H9 (cell line): Measurements from ENCODE around the gene CEP152. TPM values are rescaled to one million over a fixed set of nuclear protein-coding genes. Genes with fewer than 3 reads are reported as not detected.

ENCODE experiments used
- DNase-seq: peaks from one replicate; pipeline ENCODE4 v3.0.0-alpha.2; 2017
- H2AFZ ChIP-seq: one replicate; pipeline ENCODE4 v1.6.1; 2013; ENCODE audit warnings: mild to moderate bottlenecking, low read length, control low read depth, moderate library complexity
- H2AK5ac ChIP-seq: 2 replicates; pipeline ENCODE4 v1.6.1; 2013; ENCODE audit warnings: low read length, control low read depth, mixed read lengths; ENCODE audit not compliant: insufficient read length
- H2BK120ac ChIP-seq: one replicate; pipeline ENCODE4 v1.6.1; 2013; ENCODE audit warnings: low read depth, mild to moderate bottlenecking, low read length, control low read depth, inconsistent platforms; ENCODE audit not compliant: poor library complexity, severe bottlenecking
- H2BK12ac ChIP-seq: 2 replicates; pipeline ENCODE4 v1.6.1; 2013; ENCODE audit warnings: low read length, control low read depth, mixed read lengths, low read depth; ENCODE audit not compliant: insufficient read length
- H2BK15ac ChIP-seq: 2 replicates; pipeline ENCODE4 v1.6.1; 2013; ENCODE audit warnings: low read depth, low read length, control low read depth
- H2BK20ac ChIP-seq: one replicate; pipeline ENCODE4 v1.6.1; 2013; ENCODE audit warnings: low read depth, mild to moderate bottlenecking, low read length, control low read depth, inconsistent platforms; ENCODE audit not compliant: poor library complexity, severe bottlenecking
- H2BK5ac ChIP-seq: 2 replicates; pipeline ENCODE4 v1.6.1; 2013; ENCODE audit warnings: low read length, control low read depth, mixed read lengths; ENCODE audit not compliant: insufficient read length
- H3K14ac ChIP-seq: 2 replicates; pipeline ENCODE4 v1.6.1; 2013; ENCODE audit warnings: low read length, control low read depth; ENCODE audit not compliant: insufficient read depth
- H3K18ac ChIP-seq: 2 replicates; pipeline ENCODE4 v1.6.1; 2013; ENCODE audit warnings: low read depth, mild to moderate bottlenecking, mixed read lengths, low read length, control low read depth; ENCODE audit not compliant: insufficient read length
- H3K23ac ChIP-seq: 2 replicates; pipeline ENCODE4 v1.6.1; 2013; ENCODE audit warnings: low read length, control low read depth, mixed read lengths, low read depth; ENCODE audit not compliant: insufficient read length
- H3K23me2 ChIP-seq: 2 replicates; pipeline ENCODE4 v1.6.1; 2013; ENCODE audit warnings: low read depth, mild to moderate bottlenecking, mixed read lengths, low read length, control low read depth; ENCODE audit not compliant: insufficient read length, poor library complexity, severe bottlenecking
- H3K27ac ChIP-seq: 2 replicates; pipeline ENCODE4 v1.5.1; 2013; ENCODE audit warnings: low read length, control low read depth, mixed read lengths, low read depth; ENCODE audit not compliant: insufficient read length
- H3K27me3 ChIP-seq: 2 replicates; pipeline ENCODE4 v1.6.1; 2013; ENCODE audit warnings: low read length, control low read depth, inconsistent platforms; ENCODE audit not compliant: insufficient read depth
- H3K4ac ChIP-seq: 2 replicates; pipeline ENCODE4 v1.6.1; 2013; ENCODE audit warnings: low read depth, mild to moderate bottlenecking, control low read depth, inconsistent platforms, low read length, moderate library complexity
- H3K4me1 ChIP-seq: 2 replicates; pipeline ENCODE4 v1.6.1; 2013; ENCODE audit warnings: low read length, control low read depth, inconsistent platforms; ENCODE audit not compliant: insufficient read depth
- H3K4me2 ChIP-seq: 2 replicates; pipeline ENCODE4 v1.6.1; 2013; ENCODE audit warnings: low read length, control low read depth, mixed read lengths; ENCODE audit not compliant: insufficient read length, insufficient read depth
- H3K56ac ChIP-seq: 2 replicates; pipeline ENCODE4 v1.6.1; 2013; ENCODE audit warnings: low read depth, mild to moderate bottlenecking, mixed read lengths, low read length, control low read depth; ENCODE audit not compliant: insufficient read length
- H3K79me1 ChIP-seq: 2 replicates; pipeline ENCODE4 v1.6.1; 2013; ENCODE audit warnings: low read depth, mild to moderate bottlenecking, moderate library complexity, low read length, control low read depth, inconsistent platforms; ENCODE audit not compliant: insufficient read depth, poor library complexity, severe bottlenecking
- H3K79me2 ChIP-seq: 2 replicates; pipeline ENCODE4 v1.6.1; 2013; ENCODE audit warnings: low read length, control low read depth, inconsistent platforms; ENCODE audit not compliant: insufficient read depth
- H3K9ac ChIP-seq: 2 replicates; pipeline ENCODE4 v1.6.1; 2013; ENCODE audit warnings: low read length, control low read depth, mixed read lengths; ENCODE audit not compliant: insufficient read length; ENCODE audit errors: extremely low read depth
- H3K9me3 ChIP-seq: one replicate; pipeline ENCODE4 v1.6.1; 2013; ENCODE audit warnings: low read depth, low read length, inconsistent platforms; ENCODE audit not compliant: control insufficient read depth
- H3T11ph ChIP-seq: one replicate; pipeline ENCODE4 v1.6.1; 2013; ENCODE audit warnings: mild to moderate bottlenecking, low read length, control low read depth, inconsistent platforms
- H4K20me1 ChIP-seq: one replicate; pipeline ENCODE4 v1.6.1; 2013; ENCODE audit not compliant: control insufficient read depth, insufficient read length, insufficient read depth
- H4K5ac ChIP-seq: 2 replicates; pipeline ENCODE4 v1.6.1; 2013; ENCODE audit warnings: low read depth, mild to moderate bottlenecking, mixed read lengths, low read length, control low read depth; ENCODE audit not compliant: insufficient read length
- H4K8ac ChIP-seq: replicated peaks from 2 replicates; pipeline ENCODE4 v1.6.1; 2013; ENCODE audit warnings: low read length, control low read depth, mixed read lengths, low read depth; ENCODE audit not compliant: insufficient read length
- H4K91ac ChIP-seq: 2 replicates; pipeline ENCODE4 v1.6.1; 2013; ENCODE audit warnings: low read depth, mild to moderate bottlenecking, moderate library complexity, mixed read lengths, low read length, control low read depth; ENCODE audit not compliant: insufficient read length
- H3K27ac Mint-ChIP-seq, 3 experiments: 2 replicates in 2 of 3; 3 replicates in 1 of 3; pipeline ENCODE4 v1.8.0; 2020 to 2021; ENCODE audit warnings: mixed read lengths in 3 of 3, mild to moderate bottlenecking in 1 of 3, moderate library complexity in 1 of 3
- H3K27me3 Mint-ChIP-seq: 2 replicates; pipeline ENCODE4 v1.8.0; 2021; ENCODE audit warnings: low read depth, mild to moderate bottlenecking, moderate library complexity, mixed read lengths
- H3K36me3 Mint-ChIP-seq, 3 experiments: 2 replicates in 2 of 3; 3 replicates in 1 of 3; pipeline ENCODE4 v1.8.0; 2020 to 2021; ENCODE audit warnings: low read depth in 3 of 3, mixed read lengths in 3 of 3; ENCODE audit not compliant: insufficient read depth in 1 of 3
- H3K4me1 Mint-ChIP-seq, 2 experiments: 2 replicates each; pipeline ENCODE4 v1.8.0; 2020; ENCODE audit warnings: mixed read lengths in 2 of 2
- H3K4me3 Mint-ChIP-seq, 2 experiments: 2 replicates in 1 of 2; 3 replicates in 1 of 2; pipeline ENCODE4 v1.8.0; 2020 to 2021; ENCODE audit warnings: mild to moderate bottlenecking in 2 of 2, mixed read lengths in 2 of 2, moderate library complexity in 1 of 2
- H3K9me3 Mint-ChIP-seq, 2 experiments: 2 replicates in 1 of 2; 3 replicates in 1 of 2; pipeline ENCODE4 v1.8.0; 2020; ENCODE audit warnings: mild to moderate bottlenecking in 2 of 2, mixed read lengths in 2 of 2, moderate library complexity in 1 of 2
- WGBS: extraction: QIAGEN DNeasy Blood & Tissue Kit; methylation state at CpG from one replicate; pipeline ENCODE4 v1.1.7; 2013; ENCODE audit warnings: missing lambda C conversion rate, low lambda C conversion rate, mixed read lengths; ENCODE audit not compliant: insufficient read length; ENCODE audit errors: extremely low coverage; 5-methylcytosine and 5-hydroxymethylcytosine counted together
- total RNA-seq: library from RNA; stranded (reverse); gene quantifications from 2 replicates; pipeline ENCODE4 v1.2.1, GENCODE V29; 2021
- TF ChIP-seq, protein P1 (sequence below): fragments of 200-600 bp; sonication (generic); conservative IDR thresholded peaks from 3 replicates; pipeline ENCODE4 v1.8.0; 2021; ENCODE audit warnings: antibody characterized with exemption, mild to moderate bottlenecking

The CEP152 gene
- total RNA-seq, 1 experiment from 2014 or later, result 10.9 TPM

DNA sequence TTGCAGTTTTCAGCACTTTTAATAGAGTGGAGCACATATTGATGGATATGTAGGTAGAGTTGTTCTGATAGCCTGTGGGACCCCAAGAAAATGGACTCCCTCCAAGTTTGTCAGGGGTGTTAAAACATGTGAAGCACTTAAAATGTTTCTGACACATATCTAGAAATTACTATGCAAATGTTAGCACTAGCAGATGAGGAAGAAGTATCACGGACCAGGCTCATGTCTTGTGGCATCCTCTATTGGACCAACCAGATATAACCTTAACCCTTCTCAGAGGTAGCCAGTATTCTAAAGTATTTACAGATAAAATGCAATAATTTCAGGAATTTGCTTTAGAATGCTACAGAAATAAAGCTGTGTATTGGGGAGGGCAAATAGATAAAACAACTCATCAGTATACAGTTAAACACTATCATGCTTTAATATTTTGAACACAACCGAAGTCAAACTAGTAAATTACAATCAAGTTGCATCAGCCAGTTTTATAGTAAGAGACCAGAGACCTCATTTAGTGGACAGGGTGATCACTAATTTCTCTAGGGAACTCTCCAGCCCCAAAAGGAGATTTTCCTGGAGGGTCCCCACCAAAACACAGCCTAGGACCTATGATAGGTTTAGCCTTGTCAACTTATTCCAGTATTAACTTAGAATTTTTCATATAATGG is 108.2 kb downstream of the CEP152 start:
- Histone ChIP-seq H4K20me1 (no peaks in the 10 kb centered on the region), H2BK12ac (no peak overlapping the region), H4K8ac (no peak overlapping the region), H2BK120ac (no peak overlapping the region), H3K79me1 (no peaks in the 10 kb centered on the region), H3K56ac (no peak overlapping the region), H3K23me2 (no peaks in the 10 kb centered on the region), H3K9ac (no peak overlapping the region), H2AK5ac (no peak overlapping the region), H2BK15ac (no peak overlapping the region), H2AFZ (no peak overlapping the region), H2BK5ac (no peak overlapping the region), H3K4me1 (no peaks in the 10 kb centered on the region), H3K9me3 (no peaks in the 10 kb centered on the region), H3T11ph (no peak overlapping the region), H3K18ac (no peak overlapping the region), H4K5ac (no peak overlapping the region), H3K14ac (no peak overlapping the region), H3K27me3 (no peaks in the 10 kb centered on the region), H2BK20ac (no peak overlapping the region), H3K23ac (no peak overlapping the region), H4K91ac (no peak overlapping the region), H3K79me2 (no peaks in the 10 kb centered on the region), H3K4ac (no peak overlapping the region), H3K4me2 (no peak overlapping the region), H3K27ac (no peak overlapping the region)
- Mint-ChIP-seq H3K4me3 (no peak overlapping the region), H3K4me1 (no peaks in the 10 kb centered on the region), H3K27ac (peak overlapping the region in 1 of 3 experiments; percentile 65; a peak in 1 of 7 replicates), H3K27me3 (no peaks in the 10 kb centered on the region), H3K36me3 (peaks cover 0 to 12% (median 7%) of the 10 kb centered on the region in 3 experiments; a peak in 6 of 7 replicates), H3K9me3 (peaks cover 10 to 12% of the 10 kb centered on the region in 2 experiments)
- no CpG with 5 or more reads among the region's 2 CpGs for WGBS
- TF ChIP-seq, protein P1, sequence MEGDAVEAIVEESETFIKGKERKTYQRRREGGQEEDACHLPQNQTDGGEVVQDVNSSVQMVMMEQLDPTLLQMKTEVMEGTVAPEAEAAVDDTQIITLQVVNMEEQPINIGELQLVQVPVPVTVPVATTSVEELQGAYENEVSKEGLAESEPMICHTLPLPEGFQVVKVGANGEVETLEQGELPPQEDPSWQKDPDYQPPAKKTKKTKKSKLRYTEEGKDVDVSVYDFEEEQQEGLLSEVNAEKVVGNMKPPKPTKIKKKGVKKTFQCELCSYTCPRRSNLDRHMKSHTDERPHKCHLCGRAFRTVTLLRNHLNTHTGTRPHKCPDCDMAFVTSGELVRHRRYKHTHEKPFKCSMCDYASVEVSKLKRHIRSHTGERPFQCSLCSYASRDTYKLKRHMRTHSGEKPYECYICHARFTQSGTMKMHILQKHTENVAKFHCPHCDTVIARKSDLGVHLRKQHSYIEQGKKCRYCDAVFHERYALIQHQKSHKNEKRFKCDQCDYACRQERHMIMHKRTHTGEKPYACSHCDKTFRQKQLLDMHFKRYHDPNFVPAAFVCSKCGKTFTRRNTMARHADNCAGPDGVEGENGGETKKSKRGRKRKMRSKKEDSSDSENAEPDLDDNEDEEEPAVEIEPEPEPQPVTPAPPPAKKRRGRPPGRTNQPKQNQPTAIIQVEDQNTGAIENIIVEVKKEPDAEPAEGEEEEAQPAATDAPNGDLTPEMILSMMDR, result no peak
- no peak for DNase-seq
